ENCODE results near the gene RNF212.

GRCh38 chr4:1115528-1116293 lies 2.3 kb upstream of the RNF212 start:
- no peak for TF ChIP-seq TAF1 (IDR thresholded peaks at IDR 0.05; ENCODE audit: borderline replicate concordance, insufficient read depth, low read length)
- no peak for TF ChIP-seq SIN3A (IDR thresholded peaks at IDR 0.05; ENCODE audit: borderline replicate concordance, insufficient read depth, low read length)
- TF ChIP-seq REST (IDR thresholded peaks at IDR 0.05; ENCODE audit: insufficient read depth in 1 of 2, low read depth in 2 of 2, low read length in 2 of 2): no peak
- no peak for TF ChIP-seq POLR2AphosphoS5 (IDR thresholded peaks at IDR 0.05; ENCODE audit: low read depth, low read length)
